ENCODE measurements around the gene CLDN11.

DNA sequence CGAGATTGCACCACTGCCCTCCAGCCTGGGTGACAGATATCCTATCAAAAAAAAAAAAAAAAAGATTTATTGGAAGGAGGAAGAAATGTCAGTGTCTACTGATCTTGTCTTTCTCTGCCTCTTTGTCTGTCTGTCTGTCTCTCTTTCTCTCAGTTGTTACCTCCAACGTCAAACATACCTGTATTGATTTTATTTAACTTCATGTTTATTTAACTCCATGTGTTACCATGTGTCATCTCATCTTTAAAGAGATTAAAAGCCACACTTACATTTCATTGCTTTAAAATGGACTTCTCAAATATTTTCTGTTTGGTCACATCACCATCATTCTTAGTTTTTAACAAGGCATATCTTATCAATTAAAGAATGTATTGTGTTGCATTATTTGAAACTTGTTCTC, 9.4 kb downstream of the CLDN11 start:
- no peak for TF ChIP-seq POLR2A (IDR thresholded peaks at IDR 0.05; ENCODE audit: low read depth, low read length)
- no peak for TF ChIP-seq CTCF (IDR thresholded peaks at IDR 0.05 in 2 of 3, conservative IDR thresholded peaks at IDR 0.05 in 1 of 3; ENCODE audit: control insufficient read depth in 2 of 3, extremely low read depth in 1 of 3, insufficient read depth in 1 of 3, low read depth in 3 of 3, low read length in 3 of 3)
- TF ChIP-seq SIX5 (IDR thresholded peaks at IDR 0.05; ENCODE audit: low read depth, low read length, severe bottlenecking), result no peak
- TF ChIP-seq NFYA (IDR thresholded peaks at IDR 0.05; ENCODE audit: borderline replicate concordance, low read depth, low read length), result no peak
- no peak for TF ChIP-seq RAD21 (IDR thresholded peaks at IDR 0.05; ENCODE audit: insufficient read depth, low read depth, low read length)
- TF ChIP-seq CHD2 (IDR thresholded peaks at IDR 0.05; ENCODE audit: borderline replicate concordance, low read depth, low read length), result no peak
- no peak for TF ChIP-seq KDM1A (IDR thresholded peaks at IDR 0.05; ENCODE audit: borderline replicate concordance)
- TF ChIP-seq BRCA1 (IDR thresholded peaks at IDR 0.05; ENCODE audit: low read depth, low read length), result no peak
- TF ChIP-seq ZSCAN29 (IDR thresholded peaks at IDR 0.05), result no peak
- TF ChIP-seq E2F8 (IDR thresholded peaks at IDR 0.05; ENCODE audit: low read depth, partially characterized antibody), result no peak
- no peak for TF ChIP-seq POLR2AphosphoS5 (IDR thresholded peaks at IDR 0.05; ENCODE audit: low read length)
